Mesenchymal stem cell (in vitro differentiated cells and primary cell): ENCODE measurements around the gene PCDHGA10.
A peak's percentile ranks its signal among the peaks of the same experiment; 100 is the strongest.
"Not testable (repeated sequence)": the region's sequence is repeated elsewhere in the genome, so short reads cannot be mapped to it uniquely, and the experiment has no call there.

ENCODE experiments used
- DNase-seq: peaks from one replicate; pipeline ENCODE4 v3.0.0-alpha.2; 2013
- H2AFZ ChIP-seq: one replicate; pipeline ENCODE4 v1.6.1; 2013; ENCODE audit warnings: low read depth, mild to moderate bottlenecking, control low read depth, inconsistent platforms, low read length, moderate library complexity
- H2AK5ac ChIP-seq: 2 replicates; pipeline ENCODE4 v1.6.1; 2013; ENCODE audit warnings: low read length, moderate library complexity, mild to moderate bottlenecking, inconsistent platforms; ENCODE audit not compliant: severe bottlenecking
- H2BK120ac ChIP-seq: one replicate; pipeline ENCODE4 v1.6.1; 2013; ENCODE audit warnings: low read depth, mild to moderate bottlenecking, inconsistent platforms, low read length, moderate library complexity
- H2BK12ac ChIP-seq, 2 experiments: one replicate each; pipeline ENCODE4 v1.6.1; 2013; ENCODE audit warnings: inconsistent platforms in 2 of 2, low read length in 2 of 2, mild to moderate bottlenecking in 2 of 2, moderate library complexity in 2 of 2, control low read depth in 1 of 2
- H2BK15ac ChIP-seq: one replicate; pipeline ENCODE4 v1.6.1; 2013; ENCODE audit warnings: mild to moderate bottlenecking, low read depth, inconsistent platforms; ENCODE audit not compliant: poor library complexity, severe bottlenecking
- H2BK5ac ChIP-seq: 2 replicates; pipeline ENCODE4 v1.6.1; 2013; ENCODE audit warnings: low read depth, mild to moderate bottlenecking, low read length, control low read depth, inconsistent platforms; ENCODE audit not compliant: poor library complexity, severe bottlenecking
- H3K14ac ChIP-seq, 2 experiments: one replicate each; pipeline ENCODE4 v1.6.1; 2013; ENCODE audit warnings: inconsistent platforms in 2 of 2, low read length in 2 of 2, control low read depth in 1 of 2, mild to moderate bottlenecking in 1 of 2, moderate library complexity in 1 of 2
- H3K18ac ChIP-seq, 2 experiments: one replicate each; pipeline ENCODE4 v1.6.1; 2013; ENCODE audit warnings: inconsistent platforms in 2 of 2, low read length in 2 of 2, control low read depth in 1 of 2, low read depth in 1 of 2, mild to moderate bottlenecking in 1 of 2
- H3K23ac ChIP-seq, 2 experiments: one replicate each; pipeline ENCODE4 v1.6.1; 2013; ENCODE audit warnings: inconsistent platforms in 2 of 2, low read length in 2 of 2, mild to moderate bottlenecking in 2 of 2, moderate library complexity in 2 of 2, control low read depth in 1 of 2
- H3K27ac ChIP-seq: 2 replicates; pipeline ENCODE4 v1.5.1; 2013; ENCODE audit warnings: mild to moderate bottlenecking, moderate library complexity, low read length, control low read depth, inconsistent platforms; ENCODE audit not compliant: poor library complexity, severe bottlenecking
- H3K27me3 ChIP-seq, 2 experiments: 2 replicates each; pipeline versions ENCODE4 v1.6.1 to v1.7.0; 2013; ENCODE audit warnings: low read length in 2 of 2, mild to moderate bottlenecking in 2 of 2, moderate library complexity in 2 of 2, control low read depth in 1 of 2, inconsistent platforms in 1 of 2; ENCODE audit not compliant: control insufficient read depth in 1 of 2, insufficient read depth in 1 of 2
- H3K36me3 ChIP-seq, 2 experiments: 2 replicates each; pipeline versions ENCODE4 v1.6.1 to v1.7.0; 2013; ENCODE audit warnings: low read length in 2 of 2, control low read depth in 1 of 2, inconsistent platforms in 1 of 2, low read depth in 1 of 2, mild to moderate bottlenecking in 1 of 2; ENCODE audit not compliant: insufficient read depth in 2 of 2, control insufficient read depth in 1 of 2
- H3K4ac ChIP-seq, 2 experiments: one replicate each; pipeline ENCODE4 v1.6.1; 2013; ENCODE audit warnings: inconsistent platforms in 2 of 2, low read length in 2 of 2, mild to moderate bottlenecking in 2 of 2, moderate library complexity in 2 of 2, control low read depth in 1 of 2, low read depth in 1 of 2
- H3K4me1 ChIP-seq: 2 replicates; pipeline ENCODE4 v1.6.1; 2013; ENCODE audit warnings: low read depth, low read length, control low read depth; ENCODE audit not compliant: control insufficient read depth, insufficient read depth
- H3K4me2 ChIP-seq: 2 replicates; pipeline ENCODE4 v1.6.1; 2013; ENCODE audit warnings: low read length, mild to moderate bottlenecking, inconsistent platforms; ENCODE audit not compliant: poor library complexity, severe bottlenecking
- H3K4me3 ChIP-seq, 2 experiments: 2 replicates each; pipeline versions ENCODE4 v1.5.1 to v1.7.0; 2013; ENCODE audit warnings: low read length in 2 of 2, mild to moderate bottlenecking in 2 of 2, control low read depth in 1 of 2, low read depth in 1 of 2; ENCODE audit not compliant: insufficient read depth in 1 of 2
- H3K79me1 ChIP-seq: replicated peaks from 2 replicates; pipeline ENCODE4 v1.6.1; 2013; ENCODE audit warnings: mild to moderate bottlenecking, control low read depth, low read length, inconsistent platforms; ENCODE audit not compliant: poor library complexity, severe bottlenecking
- H3K9ac ChIP-seq: 2 replicates; pipeline ENCODE4 v1.7.0; 2013; ENCODE audit warnings: mild to moderate bottlenecking, low read length, moderate library complexity
- H3K9me3 ChIP-seq: 2 replicates; pipeline ENCODE4 v1.7.0; 2013; ENCODE audit warnings: mild to moderate bottlenecking, low read length; ENCODE audit not compliant: control insufficient read depth
- H4K8ac ChIP-seq: one replicate; pipeline ENCODE4 v1.6.1; 2013; ENCODE audit warnings: inconsistent platforms, mild to moderate bottlenecking, low read length, moderate library complexity
- H4K91ac ChIP-seq: one replicate; pipeline ENCODE4 v1.6.1; 2013; ENCODE audit warnings: mild to moderate bottlenecking, low read length, inconsistent platforms
- WGBS: methylation state at CpG from one replicate; pipeline ENCODE4 v1.1.7; 2013; ENCODE audit warnings: mixed read lengths; 5-methylcytosine and 5-hydroxymethylcytosine counted together

Gene PCDHGA10

DNA sequence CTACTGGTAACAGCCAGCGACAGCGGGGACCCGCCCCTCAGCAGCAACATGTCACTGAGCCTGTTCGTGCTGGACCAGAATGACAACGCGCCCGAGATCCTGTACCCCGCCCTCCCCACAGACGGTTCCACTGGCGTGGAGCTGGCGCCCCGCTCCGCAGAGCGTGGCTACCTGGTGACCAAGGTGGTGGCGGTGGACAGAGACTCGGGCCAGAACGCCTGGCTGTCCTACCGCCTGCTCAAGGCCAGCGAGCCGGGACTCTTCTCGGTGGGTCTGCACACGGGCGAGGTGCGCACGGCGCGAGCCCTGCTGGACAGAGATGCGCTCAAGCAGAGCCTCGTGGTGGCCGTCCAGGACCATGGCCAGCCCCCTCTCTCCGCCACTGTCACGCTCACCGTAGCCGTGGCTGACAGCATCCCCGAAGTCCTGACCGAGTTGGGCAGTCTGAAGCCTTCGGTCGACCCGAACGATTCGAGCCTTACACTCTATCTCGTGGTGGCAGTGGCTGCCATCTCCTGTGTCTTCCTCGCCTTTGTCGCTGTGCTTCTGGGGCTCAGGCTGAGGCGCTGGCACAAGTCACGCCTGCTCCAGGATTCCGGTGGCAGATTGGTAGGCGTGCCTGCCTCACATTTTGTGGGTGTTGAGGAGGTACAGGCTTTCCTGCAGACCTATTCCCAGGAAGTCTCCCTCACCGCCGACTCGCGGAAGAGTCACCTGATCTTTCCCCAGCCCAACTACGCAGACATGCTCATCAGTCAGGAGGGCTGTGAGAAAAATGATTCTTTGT, 18.2 kb upstream of the PCDHGA10 start:
- not testable (repeated sequence) for H3K9ac ChIP-seq, H3K4me1 ChIP-seq, DNase-seq, H3K23ac ChIP-seq, H3K4ac ChIP-seq, H2BK15ac ChIP-seq, H2BK120ac ChIP-seq, H4K8ac ChIP-seq, H4K91ac ChIP-seq, H3K14ac ChIP-seq, H3K4me2 ChIP-seq, H2AK5ac ChIP-seq, H2BK12ac ChIP-seq, H3K18ac ChIP-seq, H3K27me3 ChIP-seq, H3K27ac ChIP-seq, H2AFZ ChIP-seq, H2BK5ac ChIP-seq
- H3K79me1 ChIP-seq = peaks cover 19% of the 10 kb centered on the region
- 95% methylated on average over 39 of the region's 53 CpGs for WGBS
- H3K9me3 ChIP-seq = peaks cover 66% of the 10 kb centered on the region
- H3K36me3 ChIP-seq = peaks cover 0 to 33% of the 10 kb centered on the region in 2 experiments
- H3K4me3 ChIP-seq = peak overlapping the region in 1 of 2 experiments; percentile 8

DNA sequence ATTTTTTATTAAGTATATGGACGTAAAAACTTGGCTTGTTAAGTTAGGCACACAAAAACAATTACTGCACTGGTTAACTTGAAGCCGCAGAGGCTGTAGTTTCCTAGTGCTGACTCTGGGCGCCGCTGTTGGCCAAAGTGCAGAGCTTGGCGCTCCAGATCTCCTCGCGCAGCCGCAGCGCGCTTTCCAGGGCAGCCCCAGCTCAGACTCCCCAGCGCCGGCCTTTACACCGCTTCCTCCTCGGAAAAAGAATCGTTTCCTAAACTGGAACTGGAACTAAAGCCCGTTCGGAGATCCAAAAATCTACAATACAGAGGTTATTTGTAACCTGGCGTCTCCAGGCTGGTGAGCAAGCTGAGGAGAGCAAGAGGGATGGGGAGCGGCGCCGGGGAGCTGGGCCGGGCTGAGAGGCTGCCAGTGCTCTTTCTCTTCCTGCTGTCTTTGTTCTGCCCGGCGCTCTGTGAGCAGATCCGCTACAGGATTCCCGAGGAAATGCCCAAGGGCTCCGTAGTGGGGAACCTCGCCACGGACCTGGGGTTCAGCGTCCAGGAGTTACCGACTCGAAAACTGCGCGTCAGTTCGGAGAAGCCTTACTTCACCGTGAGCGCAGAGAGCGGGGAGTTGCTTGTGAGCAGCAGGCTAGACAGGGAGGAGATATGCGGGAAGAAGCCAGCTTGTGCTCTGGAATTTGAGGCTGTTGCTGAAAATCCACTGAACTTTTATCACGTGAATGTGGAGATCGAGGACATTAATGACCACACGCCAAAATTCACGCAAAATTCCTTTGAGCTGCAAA, 14.8 kb upstream of the PCDHGA10 start, which contains the start of gene PCDHGB5:
Gene PCDHGB5 (plus strand): TSS at position 192 of the 796 bp plus-strand sequence. CDS start 181 bp downstream, at position 373.
- not testable (repeated sequence) for H3K27me3 ChIP-seq, H3K27ac ChIP-seq, H3K4ac ChIP-seq, H2AK5ac ChIP-seq, H3K4me2 ChIP-seq, H2BK12ac ChIP-seq, H2BK5ac ChIP-seq, H3K18ac ChIP-seq, H2BK120ac ChIP-seq, H3K14ac ChIP-seq, H2AFZ ChIP-seq, H4K8ac ChIP-seq, H3K23ac ChIP-seq, H2BK15ac ChIP-seq, DNase-seq, H3K4me1 ChIP-seq, H4K91ac ChIP-seq
- 90% methylated on average over 13 of the region's 43 CpGs for WGBS
- Histone ChIP-seq H3K36me3 (peaks cover 0 to 34% of the 10 kb centered on the region in 2 experiments), H3K9me3 (peaks cover 61% of the 10 kb centered on the region), H3K4me3 (peak within 1 kb of the TSS in 1 of 2 experiments; percentile 70), H3K79me1 (peaks cover 21% of the 10 kb centered on the region), H3K9ac (peak within 1 kb of the TSS; percentile 65)

DNA sequence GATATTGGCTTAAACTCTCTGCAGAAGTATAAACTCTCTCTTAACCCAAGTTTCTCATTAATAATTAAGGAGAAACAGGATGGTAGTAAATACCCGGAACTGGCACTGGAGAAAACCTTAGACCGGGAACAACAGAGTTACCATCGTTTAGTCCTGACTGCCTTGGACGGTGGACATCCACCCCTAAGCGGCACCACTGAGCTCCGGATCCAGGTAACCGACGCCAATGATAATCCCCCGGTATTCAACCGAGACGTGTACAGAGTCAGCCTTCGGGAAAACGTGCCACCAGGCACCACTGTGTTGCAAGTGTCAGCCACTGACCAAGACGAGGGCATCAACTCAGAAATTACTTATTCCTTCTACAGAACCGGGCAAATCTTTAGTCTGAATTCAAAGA, 14.2 kb upstream of the PCDHGA10 start:
- H3K27ac ChIP-seq = no peak overlapping the region
- no peaks in the 10 kb centered on the region for H3K27me3 ChIP-seq
- H2AK5ac ChIP-seq = no peak overlapping the region
- H3K4me1 ChIP-seq = no peaks in the 10 kb centered on the region
- H2BK120ac ChIP-seq = no peak overlapping the region
- no peak overlapping the region for H3K4me2 ChIP-seq
- no peak overlapping the region for H2BK12ac ChIP-seq
- no peak overlapping the region for H3K14ac ChIP-seq
- no peak overlapping the region for H3K9ac ChIP-seq
- 95% methylated on average over 15 of the region's 15 CpGs for WGBS
- H2BK5ac ChIP-seq = no peak overlapping the region
- H3K36me3 ChIP-seq = peaks cover 0 to 34% of the 10 kb centered on the region in 2 experiments
- no peak overlapping the region for H4K8ac ChIP-seq
- H3K4me3 ChIP-seq = peak overlapping the region in 1 of 2 experiments; percentile 70
- H3K4ac ChIP-seq = no peak overlapping the region
- peaks cover 18% of the 10 kb centered on the region for H3K79me1 ChIP-seq
- no peak overlapping the region for H4K91ac ChIP-seq
- H3K9me3 ChIP-seq = peaks cover 60% of the 10 kb centered on the region
- no peak overlapping the region for H2BK15ac ChIP-seq
- no peak overlapping the region for H2AFZ ChIP-seq
- H3K18ac ChIP-seq = no peak overlapping the region
- DNase-seq = no peak
- H3K23ac ChIP-seq = no peak overlapping the region
